Ovary (tissue), 9 donors: ENCODE results near the gene MATCAP1. TPM values are rescaled to one million over a fixed set of nuclear protein-coding genes. Genes with fewer than 3 reads are reported as not detected.

ENCODE experiments used
- DNase-seq, 5 donors: peaks; one replicate each; pipeline ENCODE4 v3.0.0-alpha.2; 2019 to 2020
- H3K27ac ChIP-seq, 2 donors: fragments of 200-600 bp; one replicate each; pipeline versions ENCODE4 v1.5.1 to v1.8.0; 2019 to 2022
- H3K27me3 ChIP-seq: fragments of 200-600 bp; one replicate; pipeline ENCODE4 v1.8.0; 2022
- H3K36me3 ChIP-seq: fragments of 200-600 bp; sonication (generic); one replicate; pipeline ENCODE4 v1.5.1; 2019
- H3K4me1 ChIP-seq: one replicate; pipeline ENCODE4 v1.8.1; 2013; ENCODE audit warnings: mild to moderate bottlenecking, moderate library complexity; ENCODE audit not compliant: insufficient read depth
- H3K4me3 ChIP-seq: fragments of 200-600 bp; sonication (generic); one replicate; pipeline ENCODE4 v1.5.1; 2017
- H3K9me3 ChIP-seq, 2 donors: fragments of 200-600 bp in 1 of 2; sonication (generic) in 1 of 2; one replicate each; pipeline versions ENCODE4 v1.5.1 to v1.8.1; 2013 to 2019; ENCODE audit warnings: mild to moderate bottlenecking in 1 of 2, moderate library complexity in 1 of 2
- CTCF ChIP-seq, 3 donors: fragments of 450-650 bp in 2 of 3; fragments of 200-600 bp in 1 of 3; IDR thresholded peaks; one replicate each; pipeline versions ENCODE4 v1.5.1 to v1.8.0; 2016 to 2022; ENCODE audit warnings: antibody characterized with exemption in 3 of 3, mild to moderate bottlenecking in 1 of 3
- EP300 ChIP-seq: sonication (generic); formaldehyde crosslinking; IDR thresholded peaks from one replicate; pipeline ENCODE4 v1.6.1; 2017; ENCODE audit warnings: antibody characterized with exemption
- POLR2A ChIP-seq: fragments of 450-650 bp; IDR thresholded peaks from one replicate; pipeline ENCODE4 v1.6.1; 2017; ENCODE audit warnings: antibody characterized with exemption, mild to moderate bottlenecking, moderate library complexity
- WGBS, 3 donors: extraction: QIAGEN DNeasy Blood & Tissue Kit in 1 of 3; methylation state at CpG; one replicate each; pipeline versions ENCODE4 v1.1.5 to v1.1.7; 2013 to 2017; 5-methylcytosine and 5-hydroxymethylcytosine counted together
- intact Hi-C, 4 donors: fragments of 100-400 bp; cut with DNase I; formaldehyde crosslinking; loops; one replicate each; pipeline versions ENCODE4 v1.11.0 to v1.15.1; 2022 to 2023
- polyA plus RNA-seq, 2 donors: library from polyadenylated mRNA; stranded (reverse); fragments of 200-250 nt in 1 of 2; fragments of 350-450 nt in 1 of 2; fragmentation: Illumina TruSeq in 1 of 2; extraction: RNeasy Lipid Tissue Mini Kit (QIAGEN cat#74804) in 1 of 2; gene quantifications; one replicate each; pipeline ENCODE4 v1.2.3, GENCODE V29; 2013 to 2014
- total RNA-seq, 7 donors: library from RNA; depleted of rRNA in 2 of 7; stranded (reverse); fragments of >200 nt in 2 of 7; fragmentation: NEBNext Ultra II Directional in 3 of 7; extraction: Animal tissue kit (Norgen Biotek cat#: 25700) in 3 of 7; gene quantifications; one replicate each; pipeline versions ENCODE4 v1.1.0 to v1.2.4, GENCODE V29; 2016 to 2023
- donor health status: DM: no; HTN: no; CAD: no; lungs with moderate emphysema.
- donor health status: DM: no; HTN: no; CAD: no.
- donor health status: Bipolar disorder and iron deficiency.
- donor health status: DM: yes; HTN: yes; CAD: no.
- donor health status: DM: no; HTN: no; CAD: no.
- donor health status: DM: yes; HTN: yes; CAD: no.

Gene MATCAP1
- total and polyA plus RNA-seq, 9 donors = 15.4 to 96.4 (median 53.6) TPM

GRCh38 chr16:67174706-67175231, 9.0 kb downstream of the MATCAP1 start:
- Histone ChIP-seq H3K9me3 (no peaks in the 10 kb centered on the region), H3K4me1 (peaks cover 6% of the 10 kb centered on the region), H3K36me3 (no peaks in the 10 kb centered on the region), H3K27me3 (no peaks in the 10 kb centered on the region), H3K27ac (peak overlapping the region; percentile 53 to 70), H3K4me3 (no peak overlapping the region)
- no peak for TF ChIP-seq POLR2A
- TF ChIP-seq EP300 = no peak
- TF ChIP-seq CTCF (IDR thresholded peaks at IDR 0.05) = no peak
- 61 to 67% (median 63%) methylated on average over 31 of the region's 31 CpGs for WGBS, 3 donors
- intact Hi-C loops = no loop called here
- DNase-seq = peak; percentile 32 to 56 (median 50)

GRCh38 chr16:67173808-67174705, 9.7 kb downstream of the MATCAP1 start:
- H3K27ac ChIP-seq = peak overlapping the region; percentile 53 to 70
- TF ChIP-seq CTCF (IDR thresholded peaks at IDR 0.05) = peak in 1 of 3 donors; percentile 11
- no peak for TF ChIP-seq POLR2A
- no peak for TF ChIP-seq EP300
- no peaks in the 10 kb centered on the region for H3K27me3 ChIP-seq
- H3K4me1 ChIP-seq = peaks cover 12% of the 10 kb centered on the region
- DNase-seq = peak; percentile 73 to 87 (median 76)
- intact Hi-C loops = no loop called here
- H3K4me3 ChIP-seq = peak overlapping the region; percentile 37
- 2 to 3% (median 2%) methylated on average over 70 to 71 of the region's 71 CpGs for WGBS, 3 donors
- no peaks in the 10 kb centered on the region for H3K36me3 ChIP-seq
- H3K9me3 ChIP-seq = no peaks in the 10 kb centered on the region

DNA sequence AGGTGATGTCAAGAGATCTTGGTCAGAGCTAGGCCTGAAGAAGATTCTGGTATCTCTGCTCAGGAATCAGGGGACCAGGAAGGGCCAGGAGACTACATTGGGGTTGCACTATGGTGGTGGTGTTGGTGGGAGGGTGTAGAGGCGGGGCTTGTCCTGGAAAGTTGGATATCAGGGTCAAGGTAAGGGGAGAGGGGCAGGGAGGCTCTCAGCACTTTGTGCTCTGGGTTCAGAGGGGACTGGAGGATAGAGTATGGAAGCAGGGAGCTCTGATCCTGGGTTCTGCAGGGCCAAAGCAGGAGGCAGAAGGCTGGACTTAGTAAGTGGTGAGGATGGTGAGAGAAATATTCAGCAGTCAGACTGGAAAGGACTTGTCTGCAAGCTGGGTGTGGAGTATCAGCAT, 10.4 kb downstream of the MATCAP1 start:
- Histone ChIP-seq H3K4me1 (peaks cover 12% of the 10 kb centered on the region), H3K27ac (no peak overlapping the region), H3K9me3 (no peaks in the 10 kb centered on the region), H3K27me3 (no peaks in the 10 kb centered on the region), H3K4me3 (no peak overlapping the region), H3K36me3 (no peaks in the 10 kb centered on the region)
- DNase-seq = no peak
- TF ChIP-seq EP300 (no peak), CTCF (IDR thresholded peaks at IDR 0.05) (no peak), POLR2A (no peak)
- 87 to 95% (median 89%) methylated on average over 1 of the region's 1 CpG for WGBS, 3 donors
- intact Hi-C loops = no loop called here

- H3K36me3 ChIP-seq = no peaks in the 10 kb centered on the region
- H3K27me3 ChIP-seq = no peaks in the 10 kb centered on the region
- H3K4me1 ChIP-seq = peaks cover 10% of the 10 kb centered on the region
- WGBS, 3 donors = 36 to 39% (median 39%) methylated on average over 14 of the region's 14 CpGs
- no peaks in the 10 kb centered on the region for H3K9me3 ChIP-seq
- peak in 1 of 5 donors; percentile 38 for DNase-seq
- peak overlapping the region; percentile 49 for H3K4me3 ChIP-seq
- intact Hi-C loops = no loop called here
- H3K27ac ChIP-seq = peak overlapping the region; percentile 13 to 87
- TF ChIP-seq POLR2A (no peak), CTCF (IDR thresholded peaks at IDR 0.05) (no peak), EP300 (no peak)
Measured at GRCh38 chr16:67170949-67171649, 12.7 kb downstream of the MATCAP1 start.
